Duodenal mucosa (tissue), 2 donors: Measurements from ENCODE around the gene EVL.

Experiments used
- H3K27ac ChIP-seq: one replicate; pipeline ENCODE4 v1.7.0; 2013; ENCODE audit warnings: low read depth, low read length
- H3K27me3 ChIP-seq, 2 donors: one replicate each; pipeline ENCODE4 v1.7.0; 2013; ENCODE audit warnings: low read length in 2 of 2, control low read depth in 1 of 2; ENCODE audit not compliant: insufficient read depth in 2 of 2, control insufficient read depth in 1 of 2
- H3K36me3 ChIP-seq, 2 donors: one replicate each; pipeline ENCODE4 v1.7.0; 2013; ENCODE audit warnings: low read length in 2 of 2, control low read depth in 1 of 2; ENCODE audit not compliant: insufficient read depth in 2 of 2, control insufficient read depth in 1 of 2
- H3K4me1 ChIP-seq, 2 donors: one replicate each; pipeline ENCODE4 v1.7.0; 2013; ENCODE audit warnings: low read length in 2 of 2, control low read depth in 1 of 2; ENCODE audit not compliant: insufficient read depth in 2 of 2, control insufficient read depth in 1 of 2
- H3K4me3 ChIP-seq, 2 donors: one replicate each; pipeline ENCODE4 v1.7.0; 2013; ENCODE audit warnings: low read length in 2 of 2, low read depth in 1 of 2
- H3K9ac ChIP-seq, 2 donors: one replicate each; pipeline ENCODE4 v1.7.0; 2013; ENCODE audit warnings: low read length in 2 of 2, low read depth in 1 of 2
- H3K9me3 ChIP-seq, 2 donors: one replicate each; pipeline ENCODE4 v1.7.0; 2013; ENCODE audit warnings: low read length in 2 of 2, control low read depth in 1 of 2; ENCODE audit not compliant: control insufficient read depth in 1 of 2

Gene EVL

GRCh38 chr14:100073576-100074430 lies 8.6 kb downstream of the EVL start:
- Histone ChIP-seq H3K4me1 (peaks cover 25 to 51% of the 10 kb centered on the region in 2 donors), H3K27me3 (no peaks in the 10 kb centered on the region), H3K36me3 (peaks cover 0 to 5% of the 10 kb centered on the region in 2 donors), H3K27ac (no peak overlapping the region), H3K4me3 (no peak overlapping the region), H3K9ac (no peak overlapping the region), H3K9me3 (no peaks in the 10 kb centered on the region)

GRCh38 chr14:100074431-100075100 lies 9.3 kb downstream of the EVL start:
- H3K27ac ChIP-seq = no peak overlapping the region
- H3K4me1 ChIP-seq = peaks cover 29 to 54% of the 10 kb centered on the region in 2 donors
- H3K4me3 ChIP-seq = no peak overlapping the region

DNA sequence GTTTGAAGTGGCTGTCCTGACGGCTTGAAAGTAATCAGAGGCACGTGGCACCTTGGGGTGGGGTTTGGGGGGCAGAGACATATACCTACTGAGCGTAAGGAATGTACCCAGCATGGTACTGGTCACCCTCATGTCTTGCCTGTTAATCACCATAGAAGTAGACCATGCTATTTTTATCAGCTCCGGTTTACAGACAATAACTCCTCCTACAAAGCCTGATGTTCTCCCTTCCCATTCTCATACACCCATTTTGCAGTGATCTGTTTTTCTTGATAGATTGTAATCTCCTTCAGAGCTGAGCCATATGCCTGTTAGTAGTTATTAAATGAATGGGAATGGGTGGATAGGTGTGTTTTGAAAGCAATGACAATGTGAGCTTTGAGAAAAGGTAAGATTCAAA lies 10.5 kb downstream of the EVL start:
- no peaks in the 10 kb centered on the region for H3K27me3 ChIP-seq
- no peaks in the 10 kb centered on the region for H3K9me3 ChIP-seq
- no peak overlapping the region for H3K9ac ChIP-seq
- peaks cover 32 to 57% of the 10 kb centered on the region in 2 donors for H3K4me1 ChIP-seq
- H3K36me3 ChIP-seq = peaks cover 0 to 5% of the 10 kb centered on the region in 2 donors
- no peak overlapping the region for H3K27ac ChIP-seq
- H3K4me3 ChIP-seq = no peak overlapping the region

More at GRCh38 chr14:100074431-100075100, 9.3 kb downstream of the EVL start:
- H3K36me3 ChIP-seq = peaks cover 0 to 5% of the 10 kb centered on the region in 2 donors
- no peak overlapping the region for H3K9ac ChIP-seq
- no peaks in the 10 kb centered on the region for H3K9me3 ChIP-seq
- no peaks in the 10 kb centered on the region for H3K27me3 ChIP-seq

GRCh38 chr14:100076133-100076532 lies 10.9 kb downstream of the EVL start:
- Histone ChIP-seq H3K27ac (no peak overlapping the region), H3K27me3 (no peaks in the 10 kb centered on the region), H3K36me3 (peaks cover 0 to 5% of the 10 kb centered on the region in 2 donors), H3K9me3 (no peaks in the 10 kb centered on the region), H3K4me1 (peaks cover 32 to 57% of the 10 kb centered on the region in 2 donors), H3K9ac (no peak overlapping the region), H3K4me3 (no peak overlapping the region)

DNA sequence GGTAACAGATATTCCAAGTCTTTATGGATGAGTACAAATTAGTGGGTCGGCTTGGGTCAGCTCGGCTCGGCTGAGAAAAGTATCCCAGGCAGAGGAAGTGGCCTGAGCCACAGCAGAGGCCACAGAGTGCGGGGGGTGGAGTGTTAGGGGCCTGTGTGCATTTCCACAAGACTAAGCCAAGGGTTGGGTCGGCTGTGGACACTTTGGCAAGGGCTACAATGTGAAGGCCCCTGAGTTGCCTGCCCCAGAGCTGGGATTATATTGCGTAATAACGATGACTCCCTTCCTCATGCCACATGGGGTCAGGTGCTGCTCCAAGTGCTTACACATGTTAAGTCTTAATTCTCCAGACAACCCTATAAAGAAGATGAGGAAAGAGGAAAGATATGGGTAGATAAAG lies 11.4 kb downstream of the EVL start:
- H3K9ac ChIP-seq = no peak overlapping the region
- no peak overlapping the region for H3K27ac ChIP-seq
- no peak overlapping the region for H3K4me3 ChIP-seq
- peaks cover 32 to 57% of the 10 kb centered on the region in 2 donors for H3K4me1 ChIP-seq
- peaks cover 0 to 5% of the 10 kb centered on the region in 2 donors for H3K36me3 ChIP-seq
- no peaks in the 10 kb centered on the region for H3K9me3 ChIP-seq
- no peaks in the 10 kb centered on the region for H3K27me3 ChIP-seq

DNA sequence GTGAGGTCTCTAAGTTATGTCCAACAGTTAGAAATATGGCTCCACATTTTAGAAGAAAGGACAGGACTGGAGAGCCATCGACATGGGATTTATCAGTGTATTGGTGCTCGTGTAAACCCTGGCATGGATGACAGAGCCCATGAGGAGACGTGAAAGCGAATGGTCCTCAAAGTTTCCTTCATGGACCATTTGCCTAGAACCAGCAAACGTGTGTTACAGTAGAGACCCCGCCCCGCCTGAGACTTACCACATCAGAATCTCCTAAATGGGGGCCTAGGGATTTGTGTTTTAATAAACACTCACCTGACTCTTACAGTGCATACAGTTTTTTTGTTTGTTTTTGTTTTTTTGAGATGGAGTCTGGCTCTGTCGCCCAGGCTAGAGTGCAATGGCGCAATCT lies 12.2 kb downstream of the EVL start:
- no peak overlapping the region for H3K9ac ChIP-seq
- H3K4me1 ChIP-seq = peaks cover 32 to 51% of the 10 kb centered on the region in 2 donors
- no peak overlapping the region for H3K4me3 ChIP-seq
- peaks cover 0 to 5% of the 10 kb centered on the region in 2 donors for H3K36me3 ChIP-seq
- H3K27ac ChIP-seq = no peak overlapping the region
- no peaks in the 10 kb centered on the region for H3K9me3 ChIP-seq
- no peaks in the 10 kb centered on the region for H3K27me3 ChIP-seq

DNA sequence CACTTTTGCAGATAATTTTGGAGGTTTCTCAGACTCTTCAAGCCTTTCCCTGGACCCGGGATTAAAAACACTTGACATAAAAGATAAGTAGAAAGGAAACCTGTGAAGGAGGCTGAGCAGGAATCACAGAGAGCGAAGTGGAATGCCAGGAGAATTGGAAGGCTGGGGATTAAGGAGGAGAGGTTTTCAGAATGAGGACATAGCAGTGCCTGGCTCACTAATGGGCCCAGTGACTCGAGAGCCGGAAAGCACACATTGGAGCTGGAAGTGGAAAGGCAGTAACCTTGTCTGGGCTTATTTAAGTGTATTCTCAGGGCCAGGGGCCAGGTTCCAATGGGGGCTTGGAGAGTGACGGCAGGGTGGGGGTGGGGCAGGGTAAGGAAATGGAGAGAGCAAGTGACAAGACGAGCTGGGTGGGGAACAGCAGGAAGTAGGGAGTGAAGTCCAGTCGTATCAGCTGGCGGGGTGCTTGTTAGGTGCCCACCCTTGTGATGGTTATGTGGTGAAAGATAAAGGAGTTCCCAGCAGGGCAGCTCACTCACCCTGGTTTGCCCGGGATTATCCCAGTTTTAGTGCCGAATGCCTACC lies 13.1 kb downstream of the EVL start:
- Histone ChIP-seq H3K36me3 (peaks cover 0 to 5% of the 10 kb centered on the region in 2 donors), H3K9me3 (no peaks in the 10 kb centered on the region), H3K27ac (no peak overlapping the region), H3K4me3 (peak overlapping the region in 1 of 2 donors; percentile 36), H3K27me3 (no peaks in the 10 kb centered on the region), H3K4me1 (peaks cover 32 to 49% of the 10 kb centered on the region in 2 donors), H3K9ac (no peak overlapping the region)

DNA sequence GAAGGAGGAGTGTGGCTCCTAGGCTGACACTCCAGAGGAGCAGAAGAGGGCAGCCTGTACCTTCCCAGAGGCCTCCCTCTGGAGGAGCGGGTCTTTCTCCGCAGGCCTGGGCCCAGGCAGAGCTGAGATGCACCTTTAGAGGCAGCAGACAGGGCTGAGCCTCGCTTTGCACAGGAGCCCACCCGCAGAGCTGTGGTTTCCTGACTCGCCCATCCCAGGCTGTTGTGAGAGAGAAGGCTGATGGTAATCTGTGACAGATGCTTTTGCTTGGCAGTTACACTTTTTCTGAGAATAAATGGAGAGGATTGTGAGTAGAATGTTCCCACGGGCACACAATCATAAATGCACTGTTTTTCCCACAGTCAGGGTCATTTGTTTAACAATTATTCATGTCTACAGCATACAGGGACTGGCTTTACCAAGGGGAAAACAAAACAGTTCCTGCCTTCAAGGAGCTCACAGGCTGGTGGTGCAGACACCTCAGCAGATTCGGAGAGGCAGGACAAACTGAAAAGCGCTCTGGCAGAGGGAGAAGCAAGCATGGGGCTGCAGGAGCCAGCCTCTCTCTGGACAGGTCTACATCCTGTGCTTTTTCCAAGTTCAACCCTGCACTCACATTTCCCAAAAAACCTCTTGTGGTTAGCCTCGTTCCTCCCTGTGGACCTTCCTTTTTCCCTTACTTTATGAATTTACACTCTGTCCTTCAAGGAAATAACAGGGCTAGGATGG lies 13.9 kb downstream of the EVL start:
- peak overlapping the region in 1 of 2 donors; percentile 4 for H3K4me3 ChIP-seq
- no peaks in the 10 kb centered on the region for H3K9me3 ChIP-seq
- H3K9ac ChIP-seq = no peak overlapping the region
- no peak overlapping the region for H3K27ac ChIP-seq
- H3K36me3 ChIP-seq = peaks cover 0 to 5% of the 10 kb centered on the region in 2 donors
- H3K4me1 ChIP-seq = peaks cover 32 to 47% of the 10 kb centered on the region in 2 donors
- H3K27me3 ChIP-seq = no peaks in the 10 kb centered on the region

DNA sequence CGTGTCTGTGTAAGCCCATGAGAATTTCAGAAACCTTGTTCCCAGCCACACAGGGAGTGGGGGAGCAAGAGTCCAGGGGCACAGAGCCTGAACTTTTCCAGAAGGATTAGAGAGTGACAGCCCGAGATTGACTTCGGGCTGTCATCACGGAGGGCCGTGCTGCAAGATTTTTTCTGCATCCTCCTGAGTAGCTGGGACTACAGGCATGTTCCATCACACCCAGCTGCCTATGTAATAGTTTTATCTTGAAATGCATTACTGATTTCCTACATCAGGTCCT lies 14.4 kb downstream of the EVL start:
- H3K4me1 ChIP-seq = peaks cover 32 to 43% of the 10 kb centered on the region in 2 donors
- no peak overlapping the region for H3K27ac ChIP-seq
- H3K9me3 ChIP-seq = no peaks in the 10 kb centered on the region
- H3K4me3 ChIP-seq = peak overlapping the region in 1 of 2 donors; percentile 4
- no peaks in the 10 kb centered on the region for H3K36me3 ChIP-seq
- H3K27me3 ChIP-seq = no peaks in the 10 kb centered on the region
- H3K9ac ChIP-seq = no peak overlapping the region
